Activated naive CD4-positive, alpha-beta T cell treated with anti-CD3 and anti-CD28 coated beads, Interleukin-2, amount 50 U/mL, for 24 hours (primary cell): ENCODE results near the gene KRT71.
"Not testable (repeated sequence)": the region's sequence is repeated elsewhere in the genome, so short reads cannot be mapped to it uniquely, and the experiment has no call there.

ENCODE experiments used
- H3K27ac Mint-ChIP-seq: one replicate; pipeline ENCODE4 v1.8.0; 2021; ENCODE audit warnings: mild to moderate bottlenecking, mixed read lengths
- H3K27me3 Mint-ChIP-seq: one replicate; pipeline ENCODE4 v1.8.0; 2021; ENCODE audit warnings: mixed read lengths
- H3K36me3 Mint-ChIP-seq: one replicate; pipeline ENCODE4 v1.8.0; 2021; ENCODE audit warnings: mixed read lengths
- H3K4me1 Mint-ChIP-seq: one replicate; pipeline ENCODE4 v1.8.0; 2021; ENCODE audit warnings: mixed read lengths
- H3K4me3 Mint-ChIP-seq: one replicate; pipeline ENCODE4 v1.8.0; 2021; ENCODE audit warnings: mild to moderate bottlenecking, mixed read lengths
- H3K9me3 Mint-ChIP-seq: one replicate; pipeline ENCODE4 v1.8.0; 2021; ENCODE audit warnings: mixed read lengths

KRT71 gene

DNA sequence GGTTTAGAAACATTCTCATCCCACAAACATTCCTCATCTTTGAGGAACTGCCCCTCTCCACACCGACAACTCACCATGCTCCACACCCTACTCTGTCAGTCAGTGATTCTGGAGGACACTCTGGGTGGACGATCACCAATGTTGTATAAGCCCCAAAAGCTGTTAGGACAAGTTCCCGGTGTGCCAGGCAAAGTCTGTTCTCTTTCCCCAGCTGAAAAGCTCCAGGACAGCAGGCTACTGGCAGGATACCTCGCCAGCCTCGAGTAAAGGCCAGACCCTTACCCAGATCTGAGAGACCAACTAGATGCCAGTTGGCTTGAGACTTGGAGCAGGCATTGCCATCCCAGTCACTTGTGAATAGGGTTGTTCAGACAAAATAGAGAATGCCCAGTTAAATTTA lies 44.7 kb downstream of the KRT71 start:
- Mint-ChIP-seq H3K27ac (no peak overlapping the region), H3K9me3 (peaks cover 5% of the 10 kb centered on the region), H3K4me3 (no peak overlapping the region), H3K36me3 (peaks cover 4% of the 10 kb centered on the region), H3K27me3 (peaks cover 18% of the 10 kb centered on the region), H3K4me1 (no peaks in the 10 kb centered on the region)

DNA sequence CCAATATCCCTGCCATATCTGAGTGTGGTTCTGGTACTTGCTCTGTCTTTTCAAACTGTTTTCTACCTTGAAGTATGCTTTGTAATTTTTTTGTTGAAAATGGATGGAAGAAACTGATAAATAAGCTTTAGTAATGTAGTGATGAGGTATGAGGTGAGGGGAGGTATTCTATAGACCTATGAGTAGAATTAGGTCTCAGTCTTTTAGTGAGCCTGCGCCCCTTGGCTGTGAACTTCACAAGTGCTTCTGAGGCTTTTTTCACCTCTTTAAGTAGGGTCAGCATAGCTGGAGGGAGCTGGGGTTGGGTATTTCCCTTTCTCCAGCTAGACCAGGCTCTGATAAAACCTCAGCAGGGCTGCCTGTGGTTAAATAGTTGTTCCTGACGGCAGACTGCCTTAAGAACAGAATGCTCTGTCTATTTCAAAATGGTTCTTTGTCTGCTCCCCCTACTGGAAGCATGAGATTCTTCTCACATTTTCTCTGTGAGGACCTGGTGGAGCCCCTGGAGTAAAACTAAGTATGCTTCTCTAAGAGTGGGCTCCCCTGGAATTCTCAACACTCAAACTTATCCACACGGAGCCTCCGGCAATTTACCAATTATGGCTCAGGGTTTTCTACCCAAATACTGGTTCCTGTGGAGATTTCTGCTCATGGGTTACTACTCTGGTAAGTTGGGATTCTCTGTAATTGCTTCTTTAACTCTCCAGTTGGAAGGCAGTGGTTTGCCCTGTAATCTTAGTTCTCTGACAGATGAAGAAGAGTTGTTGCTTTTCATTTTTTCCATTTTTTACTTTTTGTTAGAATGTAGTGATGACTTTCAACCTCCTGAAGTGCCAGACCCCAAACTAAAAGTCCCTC lies 45.9 kb downstream of the KRT71 start:
- Mint-ChIP-seq H3K27ac (no peak overlapping the region), H3K4me3 (no peak overlapping the region), H3K4me1 (no peaks in the 10 kb centered on the region)

DNA sequence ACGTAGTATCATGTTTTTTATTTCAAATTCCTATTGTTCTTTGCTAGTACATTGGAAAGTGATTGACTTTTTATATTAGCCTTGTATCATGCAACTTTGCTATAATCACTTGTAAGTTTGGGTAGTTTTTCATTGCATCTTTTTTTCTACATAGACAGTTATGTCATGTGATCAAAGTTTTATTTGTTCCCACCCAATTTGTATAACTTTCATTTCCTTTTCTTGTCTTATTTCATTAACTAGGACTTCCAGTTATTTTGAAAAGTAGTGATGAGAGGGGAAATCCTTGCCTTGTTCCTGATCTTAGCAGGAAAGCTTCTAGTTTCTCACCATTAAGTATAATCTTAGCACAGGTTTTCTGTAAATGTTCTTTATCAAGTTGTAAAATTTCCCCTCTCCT lies 50.1 kb downstream of the KRT71 start:
- no peaks in the 10 kb centered on the region for H3K9me3 Mint-ChIP-seq
- no peak overlapping the region for H3K27ac Mint-ChIP-seq
- no peaks in the 10 kb centered on the region for H3K36me3 Mint-ChIP-seq
- no peak overlapping the region for H3K4me3 Mint-ChIP-seq
- no peaks in the 10 kb centered on the region for H3K4me1 Mint-ChIP-seq
- H3K27me3 Mint-ChIP-seq = peaks cover 11% of the 10 kb centered on the region

More for the DNA sequence above, 45.9 kb downstream of the KRT71 start:
- H3K9me3 Mint-ChIP-seq = peaks cover 5% of the 10 kb centered on the region
- peaks cover 18% of the 10 kb centered on the region for H3K27me3 Mint-ChIP-seq
- peaks cover 4% of the 10 kb centered on the region for H3K36me3 Mint-ChIP-seq

DNA sequence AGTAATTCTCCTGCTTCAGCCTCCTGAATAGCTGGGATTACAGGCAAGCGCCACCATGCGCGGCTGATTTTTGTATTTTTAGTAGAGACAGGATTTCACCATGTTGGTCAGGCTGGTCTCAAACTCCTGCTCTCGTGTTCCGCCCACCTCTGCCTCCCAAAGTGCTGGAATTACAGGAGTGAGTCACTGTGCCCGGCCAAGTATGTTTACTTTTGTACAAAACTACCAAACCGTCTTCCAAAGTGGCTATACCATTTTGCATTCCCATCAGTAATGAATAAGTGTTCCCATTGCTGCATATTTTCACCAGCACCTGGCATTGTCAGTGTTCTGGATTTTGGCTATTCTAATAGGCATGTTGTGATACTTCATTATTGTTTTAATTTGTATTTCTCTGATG lies 51.5 kb downstream of the KRT71 start:
- H3K9me3 Mint-ChIP-seq = no peaks in the 10 kb centered on the region
- H3K4me3 Mint-ChIP-seq = no peak overlapping the region
- no peaks in the 10 kb centered on the region for H3K4me1 Mint-ChIP-seq
- no peak overlapping the region for H3K27ac Mint-ChIP-seq
- H3K36me3 Mint-ChIP-seq = no peaks in the 10 kb centered on the region
- peaks cover 9% of the 10 kb centered on the region for H3K27me3 Mint-ChIP-seq

DNA sequence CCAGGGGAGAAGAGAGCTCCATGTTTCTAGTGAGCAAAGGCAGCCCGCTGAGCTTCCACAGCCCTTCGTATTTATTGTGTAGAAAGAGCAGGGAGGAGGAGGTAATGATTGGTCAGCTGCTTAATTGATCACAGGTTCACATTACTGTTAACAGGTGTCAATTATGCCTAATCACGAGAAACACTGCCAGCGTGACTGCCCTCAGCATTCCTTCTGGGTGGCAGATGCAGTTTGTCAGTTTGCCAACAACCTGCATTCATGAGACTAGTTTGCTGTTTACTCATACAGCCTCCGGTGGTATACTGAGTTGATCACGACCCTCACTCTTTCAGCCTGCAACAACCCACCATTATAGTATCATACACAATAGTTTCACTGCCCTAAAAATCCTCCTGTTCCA lies 52.4 kb downstream of the KRT71 start:
- not testable (repeated sequence) for H3K27me3 Mint-ChIP-seq, H3K27ac Mint-ChIP-seq, H3K9me3 Mint-ChIP-seq

DNA sequence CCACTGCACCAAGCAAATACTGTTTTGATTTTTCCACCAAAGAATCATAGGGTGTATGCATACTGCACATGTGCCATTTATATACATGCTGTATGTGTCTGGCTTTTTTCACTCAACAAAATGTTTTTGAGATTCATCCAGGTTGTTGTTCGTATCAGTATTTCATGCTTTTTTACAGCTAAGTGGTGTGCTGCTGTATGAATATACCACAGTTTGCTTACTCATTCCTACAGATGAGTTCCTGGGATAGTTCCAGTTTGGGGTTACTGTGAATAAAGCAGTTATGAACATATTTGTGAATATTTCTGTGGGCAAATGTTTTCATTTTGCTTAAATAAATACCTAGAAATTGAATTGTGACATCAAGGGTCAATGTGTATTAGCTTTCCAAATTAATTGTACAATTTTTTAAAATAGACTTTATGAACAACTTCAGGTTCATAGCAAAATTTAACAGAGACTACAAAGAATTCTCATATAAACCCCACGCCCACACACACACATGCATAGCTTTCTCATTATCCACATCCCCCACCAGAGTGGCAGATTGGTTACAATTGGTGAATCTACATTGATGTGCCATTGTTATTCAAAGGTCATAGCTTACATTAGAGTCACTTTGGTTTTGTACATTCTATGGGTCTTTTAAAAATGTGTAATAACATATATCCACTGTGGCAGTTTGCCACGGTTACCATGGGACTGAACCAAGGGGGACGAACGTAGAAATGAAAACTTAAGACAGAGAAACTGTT lies 53.0 kb downstream of the KRT71 start:
- Mint-ChIP-seq H3K4me1 (peaks cover 4% of the 10 kb centered on the region), H3K36me3 (no peaks in the 10 kb centered on the region), H3K27ac (no peak overlapping the region), H3K4me3 (no peak overlapping the region), H3K27me3 (peaks cover 5% of the 10 kb centered on the region), H3K9me3 (no peaks in the 10 kb centered on the region)

More for the DNA sequence above, 52.4 kb downstream of the KRT71 start:
- H3K4me1 Mint-ChIP-seq, H3K36me3 Mint-ChIP-seq, H3K4me3 Mint-ChIP-seq: not testable (repeated sequence)

DNA sequence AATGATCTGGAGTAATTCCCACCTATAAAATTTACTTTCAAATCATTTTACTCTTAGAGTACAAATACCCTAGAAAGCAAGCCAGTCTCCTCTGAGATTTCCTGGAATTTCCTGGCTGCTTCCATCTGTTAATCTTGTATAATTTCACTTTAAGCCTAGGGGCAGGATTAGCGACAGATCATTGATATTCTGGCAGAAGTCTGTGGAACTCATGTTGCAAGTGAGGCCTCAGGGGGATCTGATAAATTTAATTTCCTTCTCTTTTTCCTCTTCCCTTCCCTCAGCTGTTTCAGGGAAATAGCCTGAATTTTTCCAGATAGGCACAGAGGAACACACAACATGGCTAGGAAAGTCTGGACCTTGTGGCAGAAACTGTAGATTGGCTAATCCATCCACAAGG lies 54.0 kb downstream of the KRT71 start:
- Mint-ChIP-seq H3K4me3 (no peak overlapping the region), H3K27ac (no peak overlapping the region), H3K27me3 (peaks cover 3% of the 10 kb centered on the region), H3K9me3 (no peaks in the 10 kb centered on the region), H3K36me3 (no peaks in the 10 kb centered on the region), H3K4me1 (peaks cover 4% of the 10 kb centered on the region)

DNA sequence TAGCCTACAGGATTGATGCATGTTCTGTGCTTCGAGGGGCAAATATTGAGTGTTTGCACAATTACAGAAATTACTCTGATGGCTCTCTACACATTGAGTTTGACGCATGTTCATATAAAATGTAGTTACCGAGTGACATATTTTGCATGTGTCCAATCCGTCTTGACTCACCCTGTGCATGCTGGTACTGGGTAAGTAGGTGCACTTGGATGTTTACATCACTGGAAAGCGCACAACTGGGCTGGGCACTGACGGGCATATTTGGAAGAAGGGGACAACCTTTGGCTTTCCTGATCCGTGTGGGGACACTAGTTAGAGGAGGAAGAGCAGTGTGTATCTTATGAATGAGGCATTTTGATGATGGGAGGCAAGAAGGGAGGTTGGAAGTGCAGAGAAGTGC lies 55.0 kb downstream of the KRT71 start:
- Mint-ChIP-seq H3K27me3 (peaks cover 7% of the 10 kb centered on the region), H3K36me3 (no peaks in the 10 kb centered on the region), H3K9me3 (no peaks in the 10 kb centered on the region), H3K4me1 (peaks cover 4% of the 10 kb centered on the region), H3K4me3 (no peak overlapping the region), H3K27ac (no peak overlapping the region)

DNA sequence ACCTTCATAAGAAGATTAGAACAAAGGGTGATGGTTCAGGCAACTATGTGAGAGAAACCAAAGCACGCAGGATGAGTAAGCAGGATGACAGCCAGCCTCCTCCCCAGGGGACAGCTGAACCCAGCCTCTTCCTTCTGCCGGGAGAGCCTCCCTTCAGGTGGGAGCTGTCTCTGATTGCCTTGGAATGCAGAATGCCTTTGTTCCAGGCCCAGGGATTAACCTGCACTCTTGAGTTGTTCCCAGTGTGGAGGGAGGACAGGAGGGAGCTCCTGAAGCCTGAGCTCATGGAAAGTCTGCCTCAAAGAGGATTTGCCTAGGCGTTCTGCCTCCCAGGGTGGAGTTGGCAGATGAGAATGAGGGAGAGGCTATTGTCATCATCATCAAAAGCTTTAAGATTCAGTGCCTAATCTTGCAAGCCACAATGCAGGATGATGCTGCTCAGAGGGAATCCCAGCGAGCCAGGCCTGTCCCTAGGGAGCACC lies 56.3 kb downstream of the KRT71 start:
- Mint-ChIP-seq H3K27me3 (peaks cover 11% of the 10 kb centered on the region), H3K27ac (no peak overlapping the region), H3K4me1 (peaks cover 4% of the 10 kb centered on the region), H3K4me3 (no peak overlapping the region), H3K9me3 (no peaks in the 10 kb centered on the region), H3K36me3 (no peaks in the 10 kb centered on the region)

DNA sequence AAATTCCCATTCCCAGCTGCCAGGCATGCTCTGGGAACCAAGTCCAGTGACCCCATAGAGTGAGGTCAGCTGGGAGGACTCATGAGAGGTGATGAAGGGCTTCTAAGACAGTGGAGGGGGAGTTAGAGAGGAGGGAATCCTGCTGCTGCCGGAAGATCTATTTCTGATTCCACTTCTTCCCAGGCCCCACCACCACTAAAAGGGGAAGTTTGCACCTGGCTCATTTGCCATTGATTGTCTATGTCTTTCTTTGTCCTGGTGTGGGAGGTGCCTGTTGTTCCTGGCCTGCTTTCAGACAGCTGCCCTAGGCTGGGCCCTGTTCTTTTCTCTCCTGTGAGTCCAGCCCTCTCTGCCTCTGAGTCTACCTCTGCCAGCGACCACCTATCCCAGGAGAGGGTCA lies 56.9 kb downstream of the KRT71 start:
- Mint-ChIP-seq H3K36me3 (no peaks in the 10 kb centered on the region), H3K4me1 (peaks cover 4% of the 10 kb centered on the region), H3K27me3 (peaks cover 16% of the 10 kb centered on the region), H3K27ac (peak overlapping the region; percentile 32), H3K4me3 (no peak overlapping the region), H3K9me3 (no peaks in the 10 kb centered on the region)

DNA sequence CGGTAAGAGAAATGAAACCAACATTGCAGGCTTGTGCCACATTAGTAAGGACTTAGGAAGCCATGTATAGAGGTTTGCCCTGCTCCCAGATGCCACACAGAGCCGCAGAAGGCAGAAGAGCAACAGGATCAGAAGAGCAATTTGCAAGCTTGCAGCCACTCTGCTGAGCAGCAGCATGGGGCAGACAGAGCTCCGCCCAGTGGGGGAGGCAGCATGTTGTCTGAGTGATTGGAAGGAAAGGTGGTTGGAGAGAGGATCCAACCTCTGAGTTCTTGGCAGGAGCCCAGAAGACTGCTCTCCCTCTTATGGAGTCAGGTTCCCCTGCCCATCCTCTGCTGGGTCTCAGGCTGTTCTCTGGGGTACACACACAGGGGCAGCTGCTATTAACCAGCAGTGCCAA lies 57.6 kb downstream of the KRT71 start:
- Mint-ChIP-seq H3K27ac (no peak overlapping the region), H3K27me3 (peaks cover 16% of the 10 kb centered on the region), H3K4me3 (no peak overlapping the region), H3K4me1 (peaks cover 4% of the 10 kb centered on the region), H3K36me3 (no peaks in the 10 kb centered on the region), H3K9me3 (no peaks in the 10 kb centered on the region)

DNA sequence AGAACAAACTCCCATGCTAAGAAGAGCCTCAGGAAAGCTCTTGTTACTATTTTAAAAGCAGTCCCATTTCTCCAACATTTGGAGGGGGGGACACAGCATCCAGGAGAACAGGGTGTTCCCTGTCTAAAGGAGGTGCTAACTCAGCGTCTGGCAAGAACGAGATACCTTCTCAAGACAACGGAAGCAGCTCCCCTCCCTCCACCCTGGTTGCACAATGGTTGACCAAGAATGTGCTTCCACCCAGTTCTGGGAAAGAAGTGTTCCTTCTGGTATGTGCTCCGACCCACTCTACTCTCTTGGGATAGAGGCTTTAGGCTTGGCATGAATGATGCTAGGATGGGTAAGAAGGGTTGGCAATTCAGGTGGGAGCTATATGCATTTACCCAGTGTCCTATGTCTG lies 58.4 kb downstream of the KRT71 start:
- H3K27me3 Mint-ChIP-seq = peaks cover 16% of the 10 kb centered on the region
- no peak overlapping the region for H3K4me3 Mint-ChIP-seq
- H3K27ac Mint-ChIP-seq = no peak overlapping the region
- no peaks in the 10 kb centered on the region for H3K9me3 Mint-ChIP-seq
- no peaks in the 10 kb centered on the region for H3K36me3 Mint-ChIP-seq
- peaks cover 4% of the 10 kb centered on the region for H3K4me1 Mint-ChIP-seq

DNA sequence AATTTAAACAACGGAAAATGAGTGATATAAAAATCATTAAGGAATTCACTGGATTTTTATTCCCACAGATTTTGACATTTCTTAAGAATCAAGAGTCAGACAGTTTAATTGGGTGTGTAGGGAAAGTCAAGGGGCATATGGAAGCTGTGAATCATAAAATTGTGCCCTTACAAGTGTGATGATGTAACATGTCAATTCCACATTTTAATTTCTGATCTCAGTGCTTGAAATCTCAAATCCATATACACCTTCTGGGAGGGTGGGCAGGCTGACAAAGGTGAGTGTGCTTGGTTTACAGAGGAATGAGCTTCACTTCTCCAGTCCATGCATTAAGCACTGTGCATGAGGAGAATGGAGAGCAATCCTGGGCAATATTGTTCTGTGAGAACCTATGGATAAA lies 58.8 kb downstream of the KRT71 start:
- H3K4me3 Mint-ChIP-seq = no peak overlapping the region
- no peak overlapping the region for H3K27ac Mint-ChIP-seq
- peaks cover 4% of the 10 kb centered on the region for H3K4me1 Mint-ChIP-seq
- H3K9me3 Mint-ChIP-seq = no peaks in the 10 kb centered on the region
- H3K27me3 Mint-ChIP-seq = peaks cover 16% of the 10 kb centered on the region
- H3K36me3 Mint-ChIP-seq = no peaks in the 10 kb centered on the region
